Measurements from ENCODE around the gene ETV6. TPM values are rescaled to one million over a fixed set of nuclear protein-coding genes. Genes with fewer than 3 reads are reported as not detected.

ETV6 gene
- polyA plus RNA-seq (2013, experiment 1 of 2): 13.9 TPM
- polyA plus RNA-seq (2013, experiment 2 of 2): 11.2 TPM

DNA sequence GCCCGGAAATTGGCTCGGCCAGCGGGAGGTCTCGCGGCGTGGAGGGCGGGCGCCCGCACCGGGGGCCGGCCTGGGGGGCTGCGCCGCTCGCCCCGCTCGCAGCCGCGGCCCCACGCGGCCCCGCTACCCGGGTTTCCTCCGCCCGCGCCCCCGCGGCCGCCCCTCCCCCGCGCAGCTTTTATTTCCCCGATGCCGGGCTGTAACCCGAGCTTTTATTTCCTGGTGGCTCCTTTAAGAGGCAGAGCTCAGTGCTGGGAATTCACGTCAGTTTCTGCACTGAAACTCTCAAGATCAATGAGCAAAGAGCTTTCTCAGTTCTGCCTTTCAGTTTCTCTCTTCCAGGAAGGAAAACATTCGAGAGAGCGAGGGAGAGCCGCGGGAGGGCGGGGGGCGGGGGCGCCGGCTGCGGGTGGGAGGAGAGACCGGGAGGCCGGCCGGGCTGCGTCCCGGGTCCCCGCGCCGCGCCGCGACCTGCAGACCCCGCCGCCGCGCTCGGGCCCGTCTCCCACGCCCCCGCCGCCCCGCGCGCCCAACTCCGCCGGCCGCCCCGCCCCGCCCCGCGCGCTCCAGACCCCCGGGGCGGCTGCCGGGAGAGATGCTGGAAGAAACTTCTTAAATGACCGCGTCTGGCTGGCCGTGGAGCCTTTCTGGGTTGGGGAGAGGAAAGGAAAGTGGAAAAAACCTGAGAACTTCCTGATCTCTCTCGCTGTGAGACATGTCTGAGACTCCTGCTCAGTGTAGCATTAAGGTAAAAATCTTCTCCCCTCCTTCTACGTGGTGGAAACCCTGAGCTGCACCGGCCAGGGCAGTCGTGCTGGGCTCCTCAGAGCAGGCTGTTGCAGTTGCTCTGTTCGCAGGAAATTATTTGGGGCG, at the start of gene ETV6:
TSS of gene ETV6 (plus strand) at position 262 of the 873 bp plus-strand sequence. CDS start at position 716, 454 bp downstream.
- 0 to 1% methylated on average over 32 to 34 of the region's 86 CpGs for WGBS, 2 experiments (ENCODE audit: insufficient coverage in 2 of 2)
- H3K4me3 ChIP-seq (ENCODE audit: extremely low read depth, insufficient read depth, low read length, poor library complexity, severe bottlenecking): peak within 1 kb of the TSS; percentile 73
- H3K9me3 ChIP-seq (ENCODE audit: control insufficient read depth, low read length): no peaks in the 10 kb centered on the region
- peaks cover 24% of the 10 kb centered on the region for H3K4me1 ChIP-seq (ENCODE audit: control insufficient read depth, insufficient read depth, low read length, poor library complexity, severe bottlenecking)
- H3K36me3 ChIP-seq (ENCODE audit: control insufficient read depth, insufficient read depth, low read length): no peaks in the 10 kb centered on the region
- peak within 1 kb of the TSS; percentile 99 for H3K27ac ChIP-seq (ENCODE audit: low read depth, low read length, severe bottlenecking)

DNA sequence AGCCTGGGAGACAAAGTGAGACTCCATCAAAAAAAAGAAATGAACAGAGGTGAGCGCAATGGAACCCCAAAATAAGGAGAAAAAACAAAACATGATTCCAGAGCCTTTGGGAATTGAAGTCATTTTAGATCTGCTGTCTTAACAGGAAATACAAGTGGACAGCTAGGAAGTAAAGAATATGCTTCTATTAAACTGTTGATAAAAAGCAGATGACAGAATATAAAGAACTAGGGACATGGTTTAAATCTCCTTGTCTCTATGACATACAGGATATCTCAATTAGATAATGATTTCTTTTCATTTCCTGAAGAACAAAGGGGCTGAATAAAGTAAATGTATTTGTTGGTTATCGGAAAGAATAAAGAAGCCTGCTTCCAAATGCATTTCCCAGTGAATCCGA, 49.3 kb upstream of the ETV6 start:
- Histone ChIP-seq H3K4me3 (ENCODE audit: extremely low read depth, insufficient read depth, low read length, poor library complexity, severe bottlenecking) (no peak overlapping the region), H3K36me3 (ENCODE audit: control insufficient read depth, insufficient read depth, low read length) (no peaks in the 10 kb centered on the region), H3K27ac (ENCODE audit: low read depth, low read length, severe bottlenecking) (no peak overlapping the region), H3K9me3 (ENCODE audit: control insufficient read depth, low read length) (no peaks in the 10 kb centered on the region), H3K4me1 (ENCODE audit: control insufficient read depth, insufficient read depth, low read length, poor library complexity, severe bottlenecking) (no peaks in the 10 kb centered on the region)
- 76 to 80% methylated on average over 3 of the region's 3 CpGs for WGBS, 2 experiments (ENCODE audit: insufficient coverage in 2 of 2)

DNA sequence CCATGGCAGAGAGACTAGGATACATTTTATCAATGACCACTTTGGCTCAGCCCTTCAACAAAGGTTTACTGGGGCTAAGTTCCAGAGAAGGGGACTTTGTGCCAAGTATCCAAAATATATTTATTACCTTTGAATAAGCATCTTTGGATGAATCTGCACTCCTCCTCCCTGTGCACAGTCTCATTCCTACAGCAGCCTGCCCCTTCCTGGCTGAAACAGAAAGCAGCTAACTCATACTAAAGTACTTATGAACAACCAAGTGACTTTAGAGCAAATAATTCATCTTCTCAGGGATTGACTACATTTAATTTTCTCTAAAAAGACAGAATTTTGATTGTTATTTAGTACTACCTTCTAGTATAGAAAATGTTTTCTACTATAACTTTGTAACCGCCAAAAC, 47.8 kb upstream of the ETV6 start:
- Histone ChIP-seq H3K4me1 (ENCODE audit: control insufficient read depth, insufficient read depth, low read length, poor library complexity, severe bottlenecking) (peaks cover 3% of the 10 kb centered on the region), H3K36me3 (ENCODE audit: control insufficient read depth, insufficient read depth, low read length) (no peaks in the 10 kb centered on the region), H3K4me3 (ENCODE audit: extremely low read depth, insufficient read depth, low read length, poor library complexity, severe bottlenecking) (no peak overlapping the region), H3K9me3 (ENCODE audit: control insufficient read depth, low read length) (no peaks in the 10 kb centered on the region), H3K27ac (ENCODE audit: low read depth, low read length, severe bottlenecking) (no peak overlapping the region)
- no CpG with 5 or more reads among the region's 1 CpG for WGBS, 2 experiments (ENCODE audit: insufficient coverage in 2 of 2)

DNA sequence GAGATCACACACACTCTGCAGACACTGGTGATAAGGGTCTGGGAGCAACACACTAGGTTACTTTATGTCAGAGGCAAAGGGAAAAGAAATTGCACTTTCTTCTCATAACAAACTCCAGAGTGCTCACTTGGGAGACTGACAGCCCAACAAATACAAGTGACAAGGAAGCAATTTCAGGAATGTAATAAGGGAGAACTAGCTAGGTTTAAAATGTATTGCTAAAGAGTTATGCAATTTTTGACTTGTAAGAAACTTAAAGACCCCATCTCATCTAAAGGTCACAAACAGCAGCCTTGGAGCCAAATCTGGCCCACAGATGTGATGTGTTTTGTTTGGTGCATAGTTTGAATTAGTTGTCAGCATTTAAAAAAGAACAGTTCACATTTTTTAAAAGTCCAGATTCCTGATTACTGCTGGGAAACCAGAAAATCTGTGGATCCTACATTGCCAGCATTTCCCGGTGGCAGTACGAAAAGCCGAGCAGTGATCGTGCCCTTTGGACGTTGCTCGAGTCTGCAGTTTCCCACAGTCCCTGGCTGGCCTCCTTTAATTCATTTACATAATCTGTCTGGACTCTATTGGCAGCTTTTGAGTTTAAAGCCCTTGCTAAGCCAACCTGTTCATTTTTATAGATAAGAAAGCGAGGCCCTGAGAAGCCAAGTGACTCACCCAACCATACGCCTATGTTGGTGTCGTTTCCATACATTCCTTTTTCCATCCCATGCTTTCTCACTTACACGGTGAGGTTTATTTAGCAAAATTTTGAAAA, 42.0 kb upstream of the ETV6 start:
- Histone ChIP-seq H3K4me3 (ENCODE audit: extremely low read depth, insufficient read depth, low read length, poor library complexity, severe bottlenecking) (no peak overlapping the region), H3K36me3 (ENCODE audit: control insufficient read depth, insufficient read depth, low read length) (no peaks in the 10 kb centered on the region), H3K4me1 (ENCODE audit: control insufficient read depth, insufficient read depth, low read length, poor library complexity, severe bottlenecking) (peaks cover 19% of the 10 kb centered on the region), H3K27ac (ENCODE audit: low read depth, low read length, severe bottlenecking) (peak overlapping the region; percentile 91), H3K9me3 (ENCODE audit: control insufficient read depth, low read length) (no peaks in the 10 kb centered on the region)
- WGBS, 2 experiments (ENCODE audit: insufficient coverage in 2 of 2): 85 to 88% methylated on average over 6 to 7 of the region's 10 CpGs

DNA sequence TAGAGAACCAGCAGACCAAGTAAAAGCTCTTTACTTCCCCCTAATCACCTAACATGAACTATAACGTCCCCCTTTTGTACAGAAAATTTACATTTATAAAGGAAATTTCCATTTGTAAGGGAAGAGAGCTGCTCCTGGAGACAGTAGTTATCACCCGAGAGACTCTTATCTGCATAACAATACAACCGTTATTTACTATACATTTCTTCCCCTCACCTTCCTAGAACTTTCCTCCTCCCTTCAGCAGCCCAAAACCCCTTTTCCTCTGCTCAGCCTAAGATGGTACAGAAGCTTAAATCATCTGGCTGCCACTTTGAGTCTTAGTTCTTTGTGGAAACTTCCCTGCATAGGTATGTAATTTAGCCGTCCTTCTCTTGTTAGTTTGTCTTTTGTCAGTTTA, 40.4 kb upstream of the ETV6 start:
- Histone ChIP-seq H3K36me3 (ENCODE audit: control insufficient read depth, insufficient read depth, low read length) (no peaks in the 10 kb centered on the region), H3K4me3 (ENCODE audit: extremely low read depth, insufficient read depth, low read length, poor library complexity, severe bottlenecking) (no peak overlapping the region), H3K9me3 (ENCODE audit: control insufficient read depth, low read length) (no peaks in the 10 kb centered on the region), H3K4me1 (ENCODE audit: control insufficient read depth, insufficient read depth, low read length, poor library complexity, severe bottlenecking) (peaks cover 19% of the 10 kb centered on the region), H3K27ac (ENCODE audit: low read depth, low read length, severe bottlenecking) (no peak overlapping the region)
- WGBS, 2 experiments (ENCODE audit: insufficient coverage in 2 of 2): 21 to 47% methylated on average over 2 to 3 of the region's 4 CpGs

DNA sequence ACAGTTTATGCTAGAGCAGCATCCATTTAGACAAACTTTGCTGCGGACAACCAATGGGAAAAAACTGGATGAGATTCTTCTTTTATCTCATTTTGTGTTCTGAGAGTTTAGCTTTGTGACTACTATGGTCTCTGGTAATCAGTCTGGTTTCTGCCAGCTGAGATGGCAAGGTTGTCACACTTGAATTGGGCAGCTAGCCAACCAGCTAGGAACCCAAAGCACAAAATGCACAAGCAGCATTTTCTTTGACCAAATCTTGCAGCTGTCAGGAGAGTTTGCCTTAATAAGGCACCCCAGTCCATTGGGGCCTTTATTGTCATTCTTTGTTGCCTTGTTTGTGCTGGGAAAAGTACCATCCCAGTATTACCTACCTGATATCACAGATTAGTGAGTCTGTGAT, 34.0 kb upstream of the ETV6 start:
- WGBS, 2 experiments (ENCODE audit: insufficient coverage in 2 of 2): 100% methylated on average over 1 of the region's 1 CpG; no CpG with 5 or more reads in 1 of the 2 experiments
- no peaks in the 10 kb centered on the region for H3K9me3 ChIP-seq (ENCODE audit: control insufficient read depth, low read length)
- H3K36me3 ChIP-seq (ENCODE audit: control insufficient read depth, insufficient read depth, low read length): no peaks in the 10 kb centered on the region
- H3K4me3 ChIP-seq (ENCODE audit: extremely low read depth, insufficient read depth, low read length, poor library complexity, severe bottlenecking): no peak overlapping the region
- no peak overlapping the region for H3K27ac ChIP-seq (ENCODE audit: low read depth, low read length, severe bottlenecking)
- no peaks in the 10 kb centered on the region for H3K4me1 ChIP-seq (ENCODE audit: control insufficient read depth, insufficient read depth, low read length, poor library complexity, severe bottlenecking)

DNA sequence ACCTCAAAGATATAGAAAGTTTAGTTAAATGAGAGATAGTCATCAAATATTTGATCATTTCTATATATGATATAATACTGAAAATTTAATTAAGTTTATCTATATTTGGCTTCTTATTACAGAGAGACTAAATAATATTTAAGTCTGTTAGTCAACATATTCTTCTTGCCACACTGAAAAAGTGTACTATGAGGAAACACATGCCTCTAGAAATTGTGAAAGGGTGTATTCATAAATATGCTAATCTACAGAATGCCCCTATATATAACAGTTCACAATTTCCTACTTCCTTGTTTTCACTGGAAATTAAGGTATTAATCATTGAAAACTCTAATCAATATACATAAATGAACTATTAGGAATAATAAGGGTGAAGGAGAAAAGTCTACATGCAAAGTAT, 31.4 kb upstream of the ETV6 start:
- Histone ChIP-seq H3K4me1 (ENCODE audit: control insufficient read depth, insufficient read depth, low read length, poor library complexity, severe bottlenecking) (peaks cover 3% of the 10 kb centered on the region), H3K27ac (ENCODE audit: low read depth, low read length, severe bottlenecking) (no peak overlapping the region), H3K36me3 (ENCODE audit: control insufficient read depth, insufficient read depth, low read length) (no peaks in the 10 kb centered on the region), H3K4me3 (ENCODE audit: extremely low read depth, insufficient read depth, low read length, poor library complexity, severe bottlenecking) (no peak overlapping the region), H3K9me3 (ENCODE audit: control insufficient read depth, low read length) (no peaks in the 10 kb centered on the region)

DNA sequence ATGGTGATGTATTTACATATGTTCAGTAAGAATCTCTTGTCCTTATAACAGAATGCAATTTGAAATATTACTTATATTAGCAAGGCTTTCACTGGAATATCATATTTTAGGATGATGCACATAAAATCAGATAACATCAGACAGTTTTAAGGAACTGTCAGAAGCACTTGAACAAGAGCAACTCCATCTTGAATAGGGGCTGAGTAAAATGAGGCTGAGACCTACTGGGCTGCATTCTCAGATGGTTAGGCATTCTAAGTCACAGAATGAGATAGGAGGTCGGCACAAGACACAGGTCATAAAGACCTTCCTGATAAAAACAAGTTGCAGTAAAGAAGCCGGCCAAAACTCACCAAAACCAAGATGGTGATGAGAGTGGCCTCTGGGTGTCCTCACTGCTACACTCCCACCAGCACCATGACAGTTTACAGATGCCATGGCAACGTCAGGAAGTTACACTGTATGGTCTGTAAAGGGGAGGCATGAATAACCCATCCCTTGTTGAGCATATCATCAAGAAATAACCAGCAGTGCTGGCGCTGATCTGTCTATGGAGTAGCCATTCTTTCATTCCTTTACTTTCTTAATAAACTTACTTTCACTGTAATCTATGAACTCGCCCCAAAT, 27.6 kb upstream of the ETV6 start:
- Histone ChIP-seq H3K36me3 (ENCODE audit: control insufficient read depth, insufficient read depth, low read length) (no peaks in the 10 kb centered on the region), H3K9me3 (ENCODE audit: control insufficient read depth, low read length) (peaks cover 4% of the 10 kb centered on the region), H3K27ac (ENCODE audit: low read depth, low read length, severe bottlenecking) (peak overlapping the region; percentile 81), H3K4me3 (ENCODE audit: extremely low read depth, insufficient read depth, low read length, poor library complexity, severe bottlenecking) (no peak overlapping the region), H3K4me1 (ENCODE audit: control insufficient read depth, insufficient read depth, low read length, poor library complexity, severe bottlenecking) (peaks cover 13% of the 10 kb centered on the region)
- 59 to 84% methylated on average over 3 to 4 of the region's 5 CpGs for WGBS, 2 experiments (ENCODE audit: insufficient coverage in 2 of 2)

DNA sequence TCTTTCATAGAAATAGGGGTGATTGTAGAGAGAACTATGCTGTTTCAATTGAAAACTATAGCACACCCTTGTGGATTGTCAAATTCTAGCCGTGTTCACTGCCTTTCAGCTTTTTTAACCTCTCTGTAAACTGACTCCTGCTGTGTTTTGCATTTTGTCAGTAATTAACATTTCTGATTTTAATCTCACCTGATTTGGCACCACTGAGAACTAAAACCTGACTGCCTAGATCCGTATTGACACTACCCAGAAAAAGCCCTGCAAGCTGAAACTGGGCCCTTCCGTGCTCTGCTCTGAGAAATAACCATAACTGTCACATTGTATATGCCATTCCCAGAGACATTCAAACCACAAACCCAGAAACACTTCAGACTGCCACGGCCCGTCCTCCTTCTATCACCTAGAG, 26.6 kb upstream of the ETV6 start:
- Histone ChIP-seq H3K4me1 (ENCODE audit: control insufficient read depth, insufficient read depth, low read length, poor library complexity, severe bottlenecking) (peaks cover 13% of the 10 kb centered on the region), H3K36me3 (ENCODE audit: control insufficient read depth, insufficient read depth, low read length) (no peaks in the 10 kb centered on the region), H3K9me3 (ENCODE audit: control insufficient read depth, low read length) (peaks cover 4% of the 10 kb centered on the region), H3K27ac (ENCODE audit: low read depth, low read length, severe bottlenecking) (peak overlapping the region; percentile 81), H3K4me3 (ENCODE audit: extremely low read depth, insufficient read depth, low read length, poor library complexity, severe bottlenecking) (no peak overlapping the region)
- 45 to 46% methylated on average over 5 of the region's 5 CpGs for WGBS, 2 experiments (ENCODE audit: insufficient coverage in 2 of 2)

DNA sequence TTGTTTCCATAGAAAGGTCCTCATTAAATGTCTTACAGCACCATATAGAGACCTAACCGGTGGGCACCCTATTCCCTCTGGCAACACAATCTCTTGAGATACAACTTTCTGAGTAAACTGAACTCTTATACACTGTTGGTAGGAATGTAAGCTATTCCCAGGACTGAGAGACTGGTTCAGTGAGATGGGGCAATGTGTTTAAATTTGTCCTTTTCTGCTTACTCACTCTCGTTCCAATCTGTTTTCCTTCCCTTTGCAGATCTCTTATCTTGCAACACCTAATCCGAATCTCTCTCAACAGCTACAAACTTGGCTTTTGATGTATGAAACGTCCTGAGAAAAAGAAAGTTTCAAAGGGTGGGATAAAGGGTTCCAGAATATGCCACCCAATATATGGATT, 26.1 kb upstream of the ETV6 start:
- peaks cover 13% of the 10 kb centered on the region for H3K4me1 ChIP-seq (ENCODE audit: control insufficient read depth, insufficient read depth, low read length, poor library complexity, severe bottlenecking)
- peaks cover 4% of the 10 kb centered on the region for H3K9me3 ChIP-seq (ENCODE audit: control insufficient read depth, low read length)
- 80% methylated on average over 1 of the region's 4 CpGs; no CpG with 5 or more reads in 1 of the 2 experiments for WGBS, 2 experiments (ENCODE audit: insufficient coverage in 2 of 2)
- no peak overlapping the region for H3K4me3 ChIP-seq (ENCODE audit: extremely low read depth, insufficient read depth, low read length, poor library complexity, severe bottlenecking)
- H3K27ac ChIP-seq (ENCODE audit: low read depth, low read length, severe bottlenecking): peak overlapping the region; percentile 81
- H3K36me3 ChIP-seq (ENCODE audit: control insufficient read depth, insufficient read depth, low read length): no peaks in the 10 kb centered on the region

Measured in mesodermal cell (in vitro differentiated cells).